GM12878 (cell line): Measurements from ENCODE around the gene MT1X. TPM values are rescaled to one million over a fixed set of nuclear protein-coding genes. Genes with fewer than 3 reads are reported as not detected.

ENCODE experiments used
- ATAC-seq: fragments of 200-7000 bp; cut with Tn5 transposase; 3 replicates; pipeline ENCODE4 v1.9.1; 2020; ENCODE audit warnings: mild to moderate bottlenecking, moderate library complexity
- BruUV-seq: library from RNA; stranded (reverse); fragments of 400-500 nt; replicated peaks from 2 replicates; lab custom pipeline; 2021; lab: Mats Ljungman, UMichigan
- CTCF ChIA-PET: fragments of 300-600 bp; sonication (Branson Sonifier 250); formaldehyde crosslinking; extraction: SDS; loops from one replicate; lab custom pipeline; 2021; ENCODE audit warnings: inconsistent platforms; lab: Yijun Ruan, JAX
- POLR2A ChIA-PET: fragments of 350-600 bp; formaldehyde crosslinking; extraction: SDS; loops from one replicate; lab custom pipeline; 2021; ENCODE audit warnings: inconsistent platforms; lab: Charles Lee
- RAD21 ChIA-PET: fragments of 300-600 bp; sonication (Branson Sonifier 250); formaldehyde crosslinking; loops from one replicate; lab custom pipeline; 2023; ENCODE audit warnings: antibody characterized with exemption; ENCODE audit not compliant: unreplicated experiment; lab: Charles Lee
- SMC1A ChIA-PET: fragments of 300-600 bp; sonication (Branson Sonifier 250); formaldehyde crosslinking; loops from one replicate; lab custom pipeline; 2023; ENCODE audit not compliant: unreplicated experiment, uncharacterized antibody; lab: Charles Lee
- DNase-seq: peaks from one replicate; pipeline ENCODE4 v3.0.0-alpha.2; 2011; ENCODE audit warnings: low read depth, low spot score
- FAIRE-seq: peaks from 3 replicates; lab custom pipeline; 2011; peaks lifted over from hg19 to GRCh38; lab: Jason Lieb, UNC
- H2AFZ ChIP-seq: 2 replicates; pipeline ENCODE4 v1.6.0; 2011; ENCODE audit warnings: low read depth, low read length, control low read depth; ENCODE audit not compliant: control insufficient read depth
- H3K27ac ChIP-seq: 2 replicates; pipeline ENCODE4 v1.5.1; 2011; ENCODE audit warnings: control low read depth; ENCODE audit not compliant: control insufficient read depth, insufficient read depth
- H3K27me3 ChIP-seq, 2 experiments: replicated peaks in 1 of 2; 2 replicates each; pipeline versions ENCODE4 v1.6.0 to v1.6.1; 2011; ENCODE audit warnings: low read length in 1 of 2; ENCODE audit not compliant: control insufficient read depth in 2 of 2, insufficient read depth in 2 of 2
- H3K36me3 ChIP-seq, 2 experiments: 2 replicates each; pipeline ENCODE4 v1.5.1; 2011; ENCODE audit warnings: low read length in 1 of 2; ENCODE audit not compliant: control insufficient read depth in 2 of 2, insufficient read depth in 2 of 2
- H3K4me1 ChIP-seq: 2 replicates; pipeline ENCODE4 v1.6.1; 2011; ENCODE audit warnings: mild to moderate bottlenecking, low read length, moderate library complexity, mixed read lengths; ENCODE audit not compliant: control insufficient read depth, insufficient read depth
- H3K4me2 ChIP-seq: 2 replicates; pipeline ENCODE4 v1.6.0; 2011; ENCODE audit warnings: control low read depth; ENCODE audit not compliant: control insufficient read depth, insufficient read depth
- H3K4me3 ChIP-seq: fragments of 200-600 bp; sonication (generic); 2 replicates; pipeline ENCODE4 v1.5.1; 2016
- H3K79me2 ChIP-seq: 2 replicates; pipeline ENCODE4 v1.6.0; 2011; ENCODE audit warnings: low read length; ENCODE audit not compliant: control insufficient read depth, insufficient read depth
- H3K9ac ChIP-seq: 2 replicates; pipeline ENCODE4 v1.8.0; 2011; ENCODE audit warnings: low read length, control low read depth, mixed read lengths; ENCODE audit not compliant: control insufficient read depth, insufficient read depth
- H3K9me3 ChIP-seq: replicated peaks from 3 replicates; pipeline ENCODE4 v1.5.1; 2011; ENCODE audit warnings: mild to moderate bottlenecking, low read length; ENCODE audit not compliant: control insufficient read depth, insufficient read depth
- H4K20me1 ChIP-seq: 2 replicates; pipeline ENCODE4 v1.6.0; 2011; ENCODE audit not compliant: control insufficient read depth, insufficient read depth
- CBFB ChIP-seq: IDR thresholded peaks from 2 replicates; pipeline ENCODE4 v1.6.1; 2016; ENCODE audit warnings: antibody characterized with exemption, low read depth
- CHD2 ChIP-seq: IDR thresholded peaks from 2 replicates; pipeline ENCODE4 v1.6.1; 2011; ENCODE audit warnings: low read depth, low read length, improper control_type of control experiment, borderline replicate concordance
- CUX1 ChIP-seq: IDR thresholded peaks from 2 replicates; pipeline ENCODE4 v1.6.1; 2012; ENCODE audit warnings: improper control_type of control experiment, low read depth, low read length; ENCODE audit not compliant: insufficient replicate concordance
- EGR1 ChIP-seq, 2 experiments: IDR thresholded peaks; 1 replicate in 1 of 2; 2 replicates in 1 of 2; pipeline ENCODE4 v1.6.1; 2011 to 2012; ENCODE audit warnings: low read depth in 2 of 2, low read length in 2 of 2, borderline replicate concordance in 1 of 2, mild to moderate bottlenecking in 1 of 2, moderate library complexity in 1 of 2
- EP300 ChIP-seq, 2 experiments: fragments of 150-350 bp in 1 of 2; IDR thresholded peaks; 2 replicates each; pipeline ENCODE4 v1.6.1; 2011 to 2012; ENCODE audit warnings: low read depth in 2 of 2, low read length in 2 of 2, borderline replicate concordance in 1 of 2, improper control_type of control experiment in 1 of 2, inconsistent platforms in 1 of 2; ENCODE audit not compliant: control insufficient read depth in 1 of 2
- HDGF ChIP-seq: fragments of 450-650 bp; IDR thresholded peaks from 2 replicates; pipeline ENCODE4 v1.6.1; 2016; ENCODE audit warnings: antibody characterized with exemption
- MEF2A ChIP-seq: IDR thresholded peaks from 2 replicates; pipeline ENCODE4 v1.6.1; 2011; ENCODE audit warnings: low read depth, mild to moderate bottlenecking, low read length, moderate library complexity; ENCODE audit not compliant: insufficient read depth
- PKNOX1 ChIP-seq: fragments of 450-650 bp; IDR thresholded peaks from 2 replicates; pipeline ENCODE4 v1.6.1; 2016; ENCODE audit warnings: mild to moderate bottlenecking
- POU2F2 ChIP-seq: IDR thresholded peaks from 3 replicates; pipeline ENCODE4 v1.6.1; 2011; ENCODE audit warnings: low read depth, mild to moderate bottlenecking, low read length, borderline replicate concordance
- STAT1 ChIP-seq: fragments of 450-650 bp; conservative IDR thresholded peaks from 2 replicates; pipeline ENCODE4 v1.6.1; 2014; ENCODE audit warnings: antibody characterized with exemption, mild to moderate bottlenecking
- USF2 ChIP-seq: IDR thresholded peaks from 2 replicates; pipeline ENCODE4 v1.6.1; 2011; ENCODE audit warnings: low read depth, low read length, improper control_type of control experiment, borderline replicate concordance
- WGBS: methylation state at CpG from one replicate; pipeline ENCODE4 v1.1.6; 2016; ENCODE audit warnings: low lambda C conversion rate; ENCODE audit not compliant: insufficient replicate concordance, insufficient coverage; ENCODE audit errors: missing lambda C conversion rate; 5-methylcytosine and 5-hydroxymethylcytosine counted together
- in situ Hi-C: fragments of 300-500 bp; cut with MboI; formaldehyde crosslinking; loops from 9 replicates; pipeline ENCODE4 v1.14.3; 2018; ENCODE audit warnings: mixed read lengths
- intact Hi-C: fragments of 100-400 bp; cut with micrococcal nuclease; formaldehyde crosslinking; loops from one replicate; pipeline ENCODE4 v1.14.2; 2022; ENCODE audit not compliant: unreplicated experiment
- polyA plus RNA-seq, 11 experiments: library from polyadenylated mRNA; depleted of rRNA in 4 of 11; unstranded in 6 of 11; stranded (reverse) in 5 of 11; fragments of >200 nt; fragmentation: Nextera tagmentation in 4 of 11; fragmentation: Illumina TruSeq in 1 of 11; extraction: Ambion mirVana in 4 of 11; extraction: Trizol in 1 of 11; gene quantifications; 1 replicate in 1 of 11; 2 replicates in 10 of 11; pipeline versions ENCODE4 v1.2.1 to v1.2.3, GENCODE V29; 2011 to 2016; ENCODE audit warnings: inconsistent platforms in 2 of 11, missing spikeins in 2 of 11, low read depth in 1 of 11
- total RNA-seq, 4 experiments: library from RNA; depleted of rRNA in 3 of 4; stranded (reverse); fragments of >200 nt in 3 of 4; fragmentation: Illumina TruSeq in 1 of 4; extraction: Trizol in 1 of 4; gene quantifications; 2 replicates each; pipeline versions ENCODE4 v1.2.1 to v1.2.3, GENCODE V29; 2013 to 2021

MT1X gene
- total and polyA plus RNA-seq, 10 of the 15 experiments (the other 5 are each of a cell fraction or from before 2014, with no cell fraction given), result 5.8 to 65.6 (median 15.4) TPM

GRCh38 chr16:56729735-56730662 is 47.7 kb downstream of the MT1X start, which contains the start of gene NUP93:
Gene NUP93 (plus strand): TSS chr16:56730129. CDS start chr16:56748248, 18,119 bp downstream.
- Histone ChIP-seq H3K4me2 (peak within 1 kb of the TSS; percentile 91), H3K9ac (peak within 1 kb of the TSS; percentile 85), H4K20me1 (no peaks in the 10 kb centered on the region), H2AFZ (peak within 1 kb of the TSS; percentile 95), H3K9me3 (no peaks in the 10 kb centered on the region), H3K4me1 (peaks cover 20% of the 10 kb centered on the region), H3K36me3 (no peaks in the 10 kb centered on the region), H3K79me2 (peaks cover 42% of the 10 kb centered on the region), H3K4me3 (peak within 1 kb of the TSS; percentile 95), H3K27me3 (no peaks in the 10 kb centered on the region), H3K27ac (peak within 1 kb of the TSS; percentile 56)
- in situ Hi-C loops (no loop called here), intact Hi-C loops (no loop called here)
- BruUV-seq, result no TSS peak
- FAIRE-seq, result peak; percentile 65
- 1% methylated on average over 69 of the region's 70 CpGs for WGBS
- POLR2A ChIA-PET, result interaction anchor here (0.7 to 0.9 kb wide), 2 partner anchors 14 to 99 kb away, joined by 3 read pairs; no protein-coding TSS in a partner anchor
- peak; percentile 84 for ATAC-seq
- CTCF ChIA-PET, result interaction anchor here (1.0 to 2.1 kb wide), 4 partner anchors 10 to 138 kb away, joined by 3 to 8 read pairs (median 4); no protein-coding TSS in a partner anchor
- SMC1A ChIA-PET, result interaction anchor here (0.7 to 2.0 kb wide), 5 partner anchors 14 to 222 kb away, joined by 3 to 10 read pairs (median 3); no protein-coding TSS in a partner anchor
- RAD21 ChIA-PET, result interaction anchor here (1.0 to 1.1 kb wide), 2 partner anchors 131 to 201 kb away, joined by 3 read pairs; no protein-coding TSS in a partner anchor
- peak; percentile 47 for DNase-seq
- TF ChIP-seq EGR1 (IDR thresholded peaks at IDR 0.05; ENCODE audit: borderline replicate concordance in 1 of 2, low read depth in 2 of 2, low read length in 2 of 2) (peak in 1 of 2 experiments; percentile 68; a peak in 2 of 3 replicates), USF2 (no peak), PKNOX1 (no peak; the same call in 1 of the 2 replicates), MEF2A (0 out of 2 replicates have a peak, but pooled peaks have one; percentile 27), HDGF (0 out of 2 replicates have a peak, but pooled peaks have one; percentile 34), CBFB (0 out of 2 replicates have a peak, but pooled peaks have one; percentile 54), EP300 (IDR thresholded peaks at IDR 0.05; ENCODE audit: borderline replicate concordance in 1 of 2, control insufficient read depth in 1 of 2, low read depth in 2 of 2, low read length in 2 of 2) (no peak), CHD2 (peak; percentile 87), STAT1 (0 out of 2 replicates have a peak, but pooled peaks have one; percentile 38), CUX1 (no peak), POU2F2 (peak; percentile 53; the same call in 1 of the 3 replicates)
